Right lung (tissue), 5 donors: ENCODE data around the gene PHF5A. TPM values are rescaled to one million over a fixed set of nuclear protein-coding genes. Genes with fewer than 3 reads are reported as not detected.

Experiments
- DNase-seq, 2 donors: peaks; one replicate each; pipeline ENCODE4 v3.0.0-alpha.2; 2013
- polyA plus RNA-seq, 5 donors: library from polyadenylated mRNA; unstranded; fragments of 120-200 nt; gene quantifications; one replicate each; pipeline versions ENCODE4 v1.2.1 to v1.2.3, GENCODE V29; 2013; ENCODE audit warnings: inconsistent platforms in 1 of 5, low replicate concordance in 1 of 5; ENCODE audit not compliant: insufficient read length in 5 of 5, insufficient read depth in 1 of 5

PHF5A gene
- polyA plus RNA-seq, 5 donors = 43.6 to 56.5 (median 54.6) TPM

DNA sequence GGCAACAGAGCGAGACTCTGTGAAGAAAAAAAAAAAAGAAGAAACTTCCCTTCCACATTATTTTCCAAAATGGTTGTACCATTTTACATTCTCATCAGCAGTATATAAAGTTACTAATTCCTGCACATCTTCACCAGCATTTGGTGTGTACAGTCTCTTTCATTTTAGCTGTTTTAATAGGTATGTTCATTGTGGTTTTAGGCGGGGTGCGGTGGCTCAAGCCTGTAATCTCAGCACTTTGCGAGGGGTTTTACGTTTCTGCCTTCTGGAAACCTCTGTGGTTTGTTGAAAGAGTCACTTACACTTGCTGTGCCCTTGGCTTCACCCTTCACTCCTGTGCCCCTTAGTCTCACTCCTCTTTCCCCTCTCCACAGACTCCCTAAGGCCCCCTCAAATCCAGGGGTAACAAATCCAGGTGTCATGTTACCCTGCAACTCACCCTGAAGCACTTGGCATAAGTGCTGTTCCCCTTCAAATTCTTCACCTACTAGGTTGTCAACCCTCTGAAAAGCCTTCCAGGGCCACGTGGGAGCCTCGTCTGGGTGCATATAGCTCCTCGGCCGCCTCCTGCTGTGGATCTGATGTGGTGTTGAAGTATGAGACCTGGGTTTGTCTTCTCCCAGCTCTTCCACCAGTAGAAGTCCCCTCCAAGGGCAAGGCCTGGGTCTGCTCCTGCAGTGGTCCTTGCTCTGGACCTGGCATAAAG lies 42.7 kb downstream of the PHF5A start:
- DNase-seq = no peak

DNA sequence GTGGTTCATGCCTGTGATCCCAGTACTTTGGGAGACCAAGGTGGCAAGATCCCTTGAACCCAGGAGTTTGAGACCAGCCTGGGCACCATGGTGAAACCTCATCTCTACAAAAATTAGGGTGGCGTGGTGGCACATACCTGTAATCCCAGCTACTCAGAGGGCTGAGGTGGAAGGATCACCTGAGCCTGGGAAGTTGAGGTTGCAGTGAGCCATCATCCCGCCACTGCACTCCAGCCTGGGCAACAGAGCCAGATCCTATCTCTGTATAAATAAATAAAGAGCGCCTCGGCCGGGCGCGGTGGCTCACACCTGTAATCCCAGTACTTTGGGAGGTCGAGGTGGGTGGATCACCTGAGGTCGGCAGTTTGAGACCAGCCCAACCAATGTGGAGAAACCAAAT lies 49.8 kb downstream of the PHF5A start:
- DNase-seq = no peak

- DNase-seq = no peak
Observed at GRCh38 chr22:41417622-41418390, 50.7 kb downstream of the PHF5A start.

DNA sequence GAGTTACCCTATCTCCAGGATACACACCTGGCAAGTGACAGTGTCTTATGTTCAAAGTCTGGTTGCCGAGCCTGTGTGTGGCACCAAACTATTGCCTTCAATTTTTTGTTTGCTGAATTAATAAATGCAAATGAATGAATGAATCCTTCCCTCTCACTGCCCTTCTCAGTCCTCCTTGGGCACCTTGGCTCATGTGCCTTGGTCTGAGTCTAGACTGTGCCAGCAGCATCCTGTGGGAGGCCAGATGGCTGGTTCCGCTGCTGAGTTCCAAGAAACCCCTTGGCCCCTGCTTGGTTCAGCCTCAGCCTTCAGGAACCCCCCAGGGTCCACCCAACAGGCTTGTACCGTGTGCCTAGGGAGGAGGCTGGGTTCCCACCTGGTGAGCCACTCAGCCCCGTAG lies 52.9 kb downstream of the PHF5A start:
- no peak for DNase-seq

- no peak for DNase-seq
Observed at GRCh38 chr22:41411021-41411851, 57.3 kb downstream of the PHF5A start.

- DNase-seq = no peak
Observed at GRCh38 chr22:41410311-41410751, 58.2 kb downstream of the PHF5A start.

Other genes with a start within 250 kb of the PHF5A start
- 1 to 10 TPM; 2.2 to 4.1 (median 3.3) TPM for gene CHADL, start 227.8 kb downstream of the PHF5A start, polyA plus RNA-seq
- 10 to 100 TPM; 30.8 to 40.7 (median 37.5) TPM for gene RANGAP1, start 182.5 kb downstream of the PHF5A start, polyA plus RNA-seq
- 10 to 100 TPM; 55.3 to 79.8 (median 63.5) TPM for gene ZC3H7B, start 167.2 kb downstream of the PHF5A start, polyA plus RNA-seq
- gene TEF, start 86.8 kb downstream of the PHF5A start, polyA plus RNA-seq = 10 to 100 TPM in 4 of 5 donors, 1 to 10 TPM in 1; 10.0 to 14.5 (median 13.0) TPM
- gene TOB2, start 21.9 kb downstream of the PHF5A start, polyA plus RNA-seq = 10 to 100 TPM; 37.6 to 57.8 (median 45.9) TPM
- gene ACO2, start 425 bp upstream of the PHF5A start, polyA plus RNA-seq = 10 to 100 TPM; 47.4 to 65.1 (median 51.3) TPM
- gene POLR3H, start 75.8 kb upstream of the PHF5A start, polyA plus RNA-seq = 10 to 100 TPM; 24.6 to 39.5 (median 27.3) TPM
- gene CSDC2, start 92.3 kb upstream of the PHF5A start, polyA plus RNA-seq = 1 to 10 TPM; 3.2 to 7.3 (median 4.0) TPM
- 10 to 100 TPM; 41.2 to 63.1 (median 52.3) TPM for gene PMM1, start 121.1 kb upstream of the PHF5A start, polyA plus RNA-seq
- gene DESI1, start 152.4 kb upstream of the PHF5A start, polyA plus RNA-seq = 10 to 100 TPM; 19.4 to 30.8 (median 28.7) TPM
- gene XRCC6, start 152.6 kb upstream of the PHF5A start, polyA plus RNA-seq = 100 to 1,000 TPM; 307 to 378 (median 331) TPM
- gene SNU13, start 220.2 kb upstream of the PHF5A start, polyA plus RNA-seq = 100 to 1,000 TPM; 107 to 155 (median 115) TPM
- 1 to 10 TPM; 2.0 to 4.3 (median 2.9) TPM for gene MEI1, start 230.8 kb upstream of the PHF5A start, polyA plus RNA-seq